Transverse colon (tissue), 4 donors: ENCODE data around the gene RAB4B. TPM values are rescaled to one million over a fixed set of nuclear protein-coding genes. Genes with fewer than 3 reads are reported as not detected.

Experiments used
- DNase-seq: peaks from one replicate; pipeline ENCODE4 v3.0.0-alpha.2; 2019
- H3K27ac ChIP-seq, 4 donors: fragments of 200-600 bp; sonication (generic); 2 replicates each; pipeline ENCODE4 v1.5.1; 2016 to 2018; ENCODE audit warnings: inconsistent platforms in 4 of 4
- H3K27me3 ChIP-seq: fragments of 200-600 bp; sonication (generic); 2 replicates; pipeline ENCODE4 v1.5.1; 2017; ENCODE audit warnings: inconsistent platforms
- H3K36me3 ChIP-seq, 4 donors: fragments of 200-600 bp; sonication (generic); 2 replicates each; pipeline ENCODE4 v1.5.1; 2017 to 2019; ENCODE audit warnings: inconsistent platforms in 4 of 4
- H3K4me1 ChIP-seq, 4 donors: fragments of 200-600 bp; sonication (generic); 2 replicates each; pipeline ENCODE4 v1.5.1; 2017 to 2020; ENCODE audit warnings: inconsistent platforms in 4 of 4
- H3K4me3 ChIP-seq, 4 donors: fragments of 200-600 bp; sonication (generic); 1 replicate in 1 of 4; 2 replicates in 3 of 4; pipeline versions ENCODE4 v1.5.1 to v1.6.1; 2017 to 2019; ENCODE audit warnings: inconsistent platforms in 4 of 4
- H3K9me3 ChIP-seq, 2 donors: fragments of 200-600 bp; sonication (generic); 2 replicates each; pipeline ENCODE4 v1.5.1; 2017 to 2019; ENCODE audit warnings: inconsistent platforms in 2 of 2
- EP300 ChIP-seq: sonication (generic); formaldehyde crosslinking; IDR thresholded peaks from one replicate; pipeline ENCODE4 v1.6.1; 2017; ENCODE audit warnings: antibody characterized with exemption, low read depth
- POLR2A ChIP-seq: fragments of 450-650 bp; IDR thresholded peaks from one replicate; pipeline ENCODE4 v1.6.1; 2016; ENCODE audit warnings: antibody characterized with exemption, mild to moderate bottlenecking, moderate library complexity
- POLR2AphosphoS5 ChIP-seq, 3 donors: sonication (generic); formaldehyde crosslinking; IDR thresholded peaks; one replicate each; pipeline ENCODE4 v1.6.1; 2016; ENCODE audit warnings: antibody characterized with exemption in 3 of 3
- WGBS, 2 donors: methylation state at CpG; one replicate each; pipeline ENCODE4 v1.1.5; 2018; ENCODE audit warnings: low coverage in 1 of 2; 5-methylcytosine and 5-hydroxymethylcytosine counted together
- in situ Hi-C, 4 donors: fragments of 200-750 bp; cut with MboI; loops; one replicate each; pipeline versions ENCODE4 v1.15.0 to v1.15.1; 2017; ENCODE audit warnings: low sequenced_read_pairs in 3 of 4, low pct_ligation_motif_present in 1 of 4, low pct_unique_long_range_greater_than_20kb in 1 of 4
- intact Hi-C: fragments of 100-400 bp; cut with DNase I; formaldehyde crosslinking; loops from one replicate; pipeline ENCODE4 v1.15.1; 2023; ENCODE audit warnings: low total_unique reads
- total RNA-seq, 4 donors: library from RNA; depleted of rRNA; stranded (reverse); fragments of >200 nt; gene quantifications; one replicate each; pipeline ENCODE4 v1.1.0, GENCODE V29; 2016
- TF ChIP-seq, protein P1 (sequence below), 5 experiments: fragments of 200-600 bp in 3 of 5; fragments of 450-650 bp in 2 of 5; sonication (generic) in 3 of 5; IDR thresholded peaks; 1 replicate in 2 of 5; 2 replicates in 3 of 5; pipeline ENCODE4 v1.5.1; 2016 to 2017; ENCODE audit warnings: antibody characterized with exemption in 5 of 5, inconsistent platforms in 3 of 5, mild to moderate bottlenecking in 2 of 5, moderate library complexity in 1 of 5

Gene RAB4B
- total RNA-seq, 4 donors from 2014 or later, result 25.9 to 84.2 (median 68.1) TPM

DNA sequence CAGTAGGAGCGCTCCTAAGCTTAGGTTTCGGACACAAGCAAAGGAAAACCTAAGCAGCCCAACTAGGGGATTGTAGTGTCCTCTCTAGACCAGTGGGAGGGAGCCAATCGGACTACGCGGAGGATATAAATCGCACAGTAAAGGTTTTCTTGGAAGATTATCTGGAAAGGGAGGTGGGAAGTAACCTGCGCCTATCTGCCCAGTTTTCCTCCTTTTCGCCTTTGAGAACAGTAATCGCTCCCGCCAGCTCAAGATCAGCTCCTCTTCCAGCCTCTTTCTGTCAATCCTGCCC is 456 bp upstream of the RAB4B start:
- Histone ChIP-seq H3K27me3 (no peaks in the 10 kb centered on the region), H3K36me3 (no peaks in the 10 kb centered on the region), H3K4me3 (peak overlapping the region; percentile 27 to 88 (median 74)), H3K27ac (peak overlapping the region; percentile 97 to 99 (median 98)), H3K4me1 (peaks cover 13 to 22% (median 15%) of the 10 kb centered on the region in 4 donors), H3K9me3 (no peaks in the 10 kb centered on the region)
- 0% methylated on average over 2 to 10 of the region's 10 CpGs for WGBS, 2 donors
- no peak for DNase-seq
- in situ Hi-C loops, result no loop called here
- no peak for TF ChIP-seq POLR2A
- TF ChIP-seq EP300, result no peak
- TF ChIP-seq, protein P1, sequence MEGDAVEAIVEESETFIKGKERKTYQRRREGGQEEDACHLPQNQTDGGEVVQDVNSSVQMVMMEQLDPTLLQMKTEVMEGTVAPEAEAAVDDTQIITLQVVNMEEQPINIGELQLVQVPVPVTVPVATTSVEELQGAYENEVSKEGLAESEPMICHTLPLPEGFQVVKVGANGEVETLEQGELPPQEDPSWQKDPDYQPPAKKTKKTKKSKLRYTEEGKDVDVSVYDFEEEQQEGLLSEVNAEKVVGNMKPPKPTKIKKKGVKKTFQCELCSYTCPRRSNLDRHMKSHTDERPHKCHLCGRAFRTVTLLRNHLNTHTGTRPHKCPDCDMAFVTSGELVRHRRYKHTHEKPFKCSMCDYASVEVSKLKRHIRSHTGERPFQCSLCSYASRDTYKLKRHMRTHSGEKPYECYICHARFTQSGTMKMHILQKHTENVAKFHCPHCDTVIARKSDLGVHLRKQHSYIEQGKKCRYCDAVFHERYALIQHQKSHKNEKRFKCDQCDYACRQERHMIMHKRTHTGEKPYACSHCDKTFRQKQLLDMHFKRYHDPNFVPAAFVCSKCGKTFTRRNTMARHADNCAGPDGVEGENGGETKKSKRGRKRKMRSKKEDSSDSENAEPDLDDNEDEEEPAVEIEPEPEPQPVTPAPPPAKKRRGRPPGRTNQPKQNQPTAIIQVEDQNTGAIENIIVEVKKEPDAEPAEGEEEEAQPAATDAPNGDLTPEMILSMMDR (IDR thresholded peaks at IDR 0.05), result no peak
- no peak for TF ChIP-seq POLR2AphosphoS5 (IDR thresholded peaks at IDR 0.05)
- intact Hi-C loops, result no loop called here

DNA sequence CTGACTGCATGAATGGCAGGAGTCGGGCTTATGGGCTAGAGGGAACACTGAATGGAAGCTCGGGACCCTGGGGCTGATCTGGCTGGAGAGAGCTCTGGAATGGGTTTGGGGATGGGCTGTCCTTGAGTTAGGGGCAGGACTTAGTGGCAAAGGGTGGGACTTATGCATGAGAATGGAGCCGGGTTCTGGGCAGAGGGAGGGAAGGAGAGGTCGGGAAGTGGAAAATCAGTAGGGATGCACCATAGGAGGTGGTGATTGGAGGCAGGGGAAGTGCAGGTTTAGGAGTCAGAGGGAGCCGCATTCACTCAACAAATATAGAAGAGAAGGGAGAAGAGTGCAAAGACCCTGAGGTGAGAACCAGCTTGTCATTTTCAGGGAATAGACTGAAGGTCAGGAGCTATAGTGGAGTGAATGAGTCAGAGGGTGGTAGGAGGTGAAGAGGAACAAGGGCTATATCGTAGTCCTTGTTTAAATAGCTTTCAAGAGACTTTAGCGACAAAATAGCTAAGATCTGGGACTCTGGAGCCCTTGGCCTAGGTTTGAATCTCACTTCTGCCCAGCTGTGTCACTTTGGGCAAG is 748 bp downstream of the RAB4B start:
- no peaks in the 10 kb centered on the region for H3K36me3 ChIP-seq
- no peaks in the 10 kb centered on the region for H3K9me3 ChIP-seq
- no peak for TF ChIP-seq EP300
- TF ChIP-seq, protein P1 (IDR thresholded peaks at IDR 0.05), result no peak
- no peak for TF ChIP-seq POLR2AphosphoS5 (IDR thresholded peaks at IDR 0.05)
- TF ChIP-seq POLR2A, result no peak
- peak overlapping the region; percentile 52 to 88 (median 74) for H3K4me3 ChIP-seq
- no peaks in the 10 kb centered on the region for H3K27me3 ChIP-seq
- H3K27ac ChIP-seq, result peak overlapping the region; percentile 97 to 99 (median 98)
- peaks cover 13 to 22% (median 15%) of the 10 kb centered on the region in 4 donors for H3K4me1 ChIP-seq
- intact Hi-C loops (no loop called here), in situ Hi-C loops (no loop called here)
- no peak for DNase-seq
- 11 to 12% methylated on average over 3 to 7 of the region's 7 CpGs for WGBS, 2 donors

DNA sequence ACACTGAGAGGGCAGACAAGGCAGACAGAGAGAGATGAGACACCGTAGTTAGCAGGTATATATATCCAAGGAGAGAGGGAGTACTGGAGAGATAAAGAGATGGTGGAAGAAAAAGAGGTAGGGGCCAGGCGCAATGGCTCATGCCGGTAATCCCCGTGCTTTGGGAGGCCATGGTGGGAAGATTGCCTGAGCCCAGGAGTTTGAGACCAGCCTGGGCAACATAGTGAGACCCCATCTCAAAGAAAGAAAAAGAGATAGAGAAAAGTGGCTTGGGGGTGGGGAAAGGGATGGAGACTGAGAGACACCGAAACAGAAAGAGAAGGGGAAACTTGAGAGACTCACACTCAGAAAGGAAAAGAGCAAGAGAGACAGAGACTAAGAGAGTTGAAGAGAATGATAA is 2.5 kb downstream of the RAB4B start:
- intact Hi-C loops, result no loop called here
- in situ Hi-C loops, result no loop called here
- Histone ChIP-seq H3K4me1 (peaks cover 13 to 22% (median 15%) of the 10 kb centered on the region in 4 donors), H3K27me3 (no peaks in the 10 kb centered on the region), H3K9me3 (no peaks in the 10 kb centered on the region), H3K36me3 (no peaks in the 10 kb centered on the region), H3K4me3 (no peak overlapping the region), H3K27ac (no peak overlapping the region)
- TF ChIP-seq POLR2AphosphoS5 (IDR thresholded peaks at IDR 0.05), result no peak
- no peak for TF ChIP-seq EP300
- TF ChIP-seq POLR2A, result no peak
- TF ChIP-seq, protein P1 (IDR thresholded peaks at IDR 0.05), result no peak
- no peak for DNase-seq
- WGBS, 2 donors, result 89 to 93% methylated on average over 5 of the region's 5 CpGs

DNA sequence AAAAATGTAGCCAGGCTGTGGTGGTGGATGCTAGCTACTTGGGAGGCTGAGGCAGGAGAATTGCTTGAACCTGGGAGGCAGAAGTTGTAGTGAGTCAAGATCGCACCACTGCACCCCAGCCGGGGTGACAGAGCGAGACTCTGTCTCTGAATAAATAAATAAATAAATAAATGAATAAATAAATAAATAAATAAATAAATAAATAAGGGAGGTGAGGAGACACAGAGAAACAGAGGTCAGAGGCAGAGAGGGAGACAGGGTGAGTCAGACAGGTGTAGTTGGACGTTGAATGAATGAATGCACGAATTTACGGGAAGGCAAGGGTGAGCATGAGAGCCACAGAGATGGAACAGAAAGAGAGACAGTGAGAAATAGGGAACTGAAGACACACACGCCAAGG is 3.1 kb downstream of the RAB4B start:
- intact Hi-C loops, result no loop called here
- 92 to 95% methylated on average over 7 of the region's 7 CpGs for WGBS, 2 donors
- H3K36me3 ChIP-seq, result no peaks in the 10 kb centered on the region

More for the DNA sequence above, 3.1 kb downstream of the RAB4B start:
- peaks cover 13 to 22% (median 15%) of the 10 kb centered on the region in 4 donors for H3K4me1 ChIP-seq
- TF ChIP-seq EP300, result no peak
- TF ChIP-seq, protein P1 (IDR thresholded peaks at IDR 0.05), result no peak
- no peak for TF ChIP-seq POLR2A
- no peak for TF ChIP-seq POLR2AphosphoS5 (IDR thresholded peaks at IDR 0.05)
- in situ Hi-C loops, result no loop called here
- no peak overlapping the region for H3K27ac ChIP-seq
- no peaks in the 10 kb centered on the region for H3K9me3 ChIP-seq
- no peaks in the 10 kb centered on the region for H3K27me3 ChIP-seq
- DNase-seq, result no peak
- no peak overlapping the region for H3K4me3 ChIP-seq
